ENCODE results near the gene MTSS2. TPM values are rescaled to one million over a fixed set of nuclear protein-coding genes. Genes with fewer than 3 reads are reported as not detected.

MTSS2 gene
- total RNA-seq, 1 donor from 2014 or later, result 92.2 TPM

DNA sequence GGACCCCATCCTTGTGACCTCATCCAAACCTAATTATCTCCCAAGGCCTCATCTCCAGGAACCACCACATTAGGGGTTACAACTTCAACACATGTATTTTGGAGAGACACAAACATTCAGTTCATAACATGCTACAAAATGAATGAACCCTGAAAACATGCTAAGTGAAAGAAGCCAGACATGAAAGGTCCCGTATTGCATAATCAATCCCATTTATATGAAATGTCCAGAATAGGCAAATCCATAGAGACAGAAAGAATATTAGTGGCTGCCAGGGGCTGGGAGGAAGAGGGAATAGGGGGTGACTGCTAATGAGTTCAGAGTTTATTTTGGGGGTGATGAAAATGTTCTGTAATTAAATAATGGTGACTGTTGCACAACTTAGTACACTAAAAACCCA is 43.2 kb downstream of the MTSS2 start:
- TF ChIP-seq, protein P1, sequence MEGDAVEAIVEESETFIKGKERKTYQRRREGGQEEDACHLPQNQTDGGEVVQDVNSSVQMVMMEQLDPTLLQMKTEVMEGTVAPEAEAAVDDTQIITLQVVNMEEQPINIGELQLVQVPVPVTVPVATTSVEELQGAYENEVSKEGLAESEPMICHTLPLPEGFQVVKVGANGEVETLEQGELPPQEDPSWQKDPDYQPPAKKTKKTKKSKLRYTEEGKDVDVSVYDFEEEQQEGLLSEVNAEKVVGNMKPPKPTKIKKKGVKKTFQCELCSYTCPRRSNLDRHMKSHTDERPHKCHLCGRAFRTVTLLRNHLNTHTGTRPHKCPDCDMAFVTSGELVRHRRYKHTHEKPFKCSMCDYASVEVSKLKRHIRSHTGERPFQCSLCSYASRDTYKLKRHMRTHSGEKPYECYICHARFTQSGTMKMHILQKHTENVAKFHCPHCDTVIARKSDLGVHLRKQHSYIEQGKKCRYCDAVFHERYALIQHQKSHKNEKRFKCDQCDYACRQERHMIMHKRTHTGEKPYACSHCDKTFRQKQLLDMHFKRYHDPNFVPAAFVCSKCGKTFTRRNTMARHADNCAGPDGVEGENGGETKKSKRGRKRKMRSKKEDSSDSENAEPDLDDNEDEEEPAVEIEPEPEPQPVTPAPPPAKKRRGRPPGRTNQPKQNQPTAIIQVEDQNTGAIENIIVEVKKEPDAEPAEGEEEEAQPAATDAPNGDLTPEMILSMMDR (conservative IDR thresholded peaks at IDR 0.05), result no peak
- Mint-ChIP-seq H3K27me3 (peaks cover 8% of the 10 kb centered on the region), H3K27ac (no peak overlapping the region), H3K9me3 (no peaks in the 10 kb centered on the region), H3K4me3 (no peak overlapping the region), H3K36me3 (no peaks in the 10 kb centered on the region), H3K4me1 (ENCODE audit: unreplicated experiment) (peaks cover 3% of the 10 kb centered on the region)
- no peak for DNase-seq (ENCODE audit: extremely low spot score, unreplicated experiment)

DNA sequence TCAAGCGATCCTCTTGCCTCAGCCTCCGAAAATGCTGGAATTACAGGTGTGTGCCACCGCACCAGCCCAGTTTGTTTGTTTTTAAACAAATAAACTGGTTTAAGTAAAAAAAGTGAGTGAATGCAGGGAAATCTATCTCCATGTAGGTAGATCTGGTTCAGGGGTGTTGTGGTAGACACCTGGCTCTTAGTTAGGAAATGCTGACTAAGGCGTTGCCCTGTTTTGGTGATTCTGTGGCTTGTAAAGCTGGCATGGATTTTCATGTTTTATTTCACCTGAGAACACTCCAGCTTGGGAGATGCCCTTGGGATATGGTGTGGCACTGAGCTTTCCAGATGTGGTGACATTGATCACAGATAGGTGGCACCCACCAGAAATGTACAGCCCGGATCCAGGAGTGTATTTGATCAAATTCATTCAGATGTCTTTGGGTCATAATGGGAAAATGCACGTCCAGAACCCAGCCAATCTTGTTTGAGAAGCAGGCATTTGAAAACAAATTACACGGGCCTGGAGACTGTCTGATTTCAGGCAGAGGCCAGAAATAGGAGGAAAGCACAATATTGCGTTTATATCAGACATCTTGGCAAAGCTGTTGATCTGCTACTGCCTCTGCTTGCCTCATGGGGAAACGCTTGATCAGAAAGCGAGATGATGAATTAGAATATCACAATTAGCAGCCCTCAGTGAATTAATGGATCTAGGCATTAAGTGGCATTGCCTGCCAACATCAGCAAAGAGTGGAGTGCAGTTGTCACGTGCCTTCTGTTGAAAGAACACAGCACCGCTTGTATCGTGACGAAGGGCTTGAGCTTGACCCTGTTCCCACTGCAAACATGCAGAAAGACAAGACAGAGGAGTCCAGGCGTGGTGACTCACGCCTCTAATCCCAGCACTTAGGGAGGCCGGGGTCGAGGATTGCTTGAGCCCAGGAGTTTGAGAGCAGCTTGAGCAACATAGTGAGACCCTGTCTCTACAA is 46.8 kb downstream of the MTSS2 start:
- Mint-ChIP-seq H3K9me3 (no peaks in the 10 kb centered on the region), H3K4me1 (ENCODE audit: unreplicated experiment) (peaks cover 3% of the 10 kb centered on the region), H3K27me3 (peaks cover 3% of the 10 kb centered on the region), H3K27ac (no peak overlapping the region), H3K36me3 (no peaks in the 10 kb centered on the region), H3K4me3 (no peak overlapping the region)
- peak; percentile 43 for DNase-seq (ENCODE audit: extremely low spot score, unreplicated experiment)
- TF ChIP-seq, protein P1 (conservative IDR thresholded peaks at IDR 0.05), result no peak

Other genes with a start within 250 kb of the MTSS2 start
- gene ST3GAL2, start 247.0 kb downstream of the MTSS2 start, total RNA-seq (ENCODE audit: low replicate concordance), result 8.5 and 37.2 TPM in 2 replicates
- 19.5 and 23.9 TPM in 2 replicates for gene FCSK, start 231.5 kb downstream of the MTSS2 start, total RNA-seq (ENCODE audit: low replicate concordance)
- 79.0 and 96.8 TPM in 2 replicates for gene COG4, start 162.5 kb downstream of the MTSS2 start, total RNA-seq (ENCODE audit: low replicate concordance)
- gene SF3B3, start 162.2 kb downstream of the MTSS2 start, total RNA-seq (ENCODE audit: low replicate concordance), result 283 and 429 TPM in 2 replicates
- gene IL34, start 39.5 kb downstream of the MTSS2 start, total RNA-seq (ENCODE audit: low replicate concordance), result 0.40 TPM in 1 of 2 replicates, not detected in the other
- gene VAC14, start 115.1 kb upstream of the MTSS2 start, total RNA-seq (ENCODE audit: low replicate concordance), result 38.3 and 39.5 TPM in 2 replicates